Lower leg skin (tissue), 3 donors: ENCODE measurements around the gene CLCA2.

Experiments
- CTCF ChIP-seq, 3 donors: fragments of 450-650 bp; IDR thresholded peaks; one replicate each; pipeline ENCODE4 v1.5.1; 2016; ENCODE audit warnings: antibody characterized with exemption in 3 of 3, mild to moderate bottlenecking in 3 of 3, moderate library complexity in 2 of 3
- POLR2A ChIP-seq, 2 donors: fragments of 450-650 bp; IDR thresholded peaks; one replicate each; pipeline ENCODE4 v1.6.1; 2016 to 2017; ENCODE audit warnings: antibody characterized with exemption in 2 of 2, mild to moderate bottlenecking in 1 of 2, moderate library complexity in 1 of 2

DNA sequence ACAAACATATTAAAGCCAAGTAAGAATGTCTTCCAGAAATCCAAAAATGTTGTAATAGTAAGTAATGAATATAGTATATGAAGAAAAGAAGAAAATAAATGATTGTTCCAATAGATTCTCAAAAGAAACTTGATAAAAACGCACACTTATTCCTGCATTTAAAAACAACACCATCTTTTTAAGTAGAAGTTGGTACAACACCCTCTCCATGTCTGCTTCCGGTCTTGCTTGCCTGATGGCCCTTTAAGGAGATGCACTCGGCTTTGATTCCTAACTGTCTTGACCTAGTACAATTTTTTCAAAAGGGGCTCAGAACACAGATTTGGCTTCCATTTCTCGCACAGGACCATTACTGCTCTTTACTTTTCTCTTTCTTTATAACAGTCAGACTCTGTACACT lies 53.7 kb downstream of the CLCA2 start:
- TF ChIP-seq CTCF (IDR thresholded peaks at IDR 0.05) (no peak), POLR2A (IDR thresholded peaks at IDR 0.05) (no peak)
